Natural killer cell (primary cell): ENCODE results near the gene LIMS1. TPM values are rescaled to one million over a fixed set of nuclear protein-coding genes. Genes with fewer than 3 reads are reported as not detected.

Source experiments
- ATAC-seq, 3 donors: fragments of 150-1000 bp in 2 of 3; fragments of 200-7000 bp in 1 of 3; cut with Tn5 transposase; 1 replicate in 1 of 3; 2 replicates in 2 of 3; pipeline ENCODE4 v1.10.0; 2021; ENCODE audit warnings: mild to moderate bottlenecking in 2 of 3, moderate library complexity in 2 of 3
- DNase-seq, 2 donors: peaks; one replicate each; pipeline versions ENCODE4 v3.0.0 to v3.0.0-alpha.2; 2013 to 2021; ENCODE audit warnings: mixed read lengths in 1 of 2
- H3K27ac ChIP-seq: one replicate; pipeline ENCODE4 v1.5.1; 2013; ENCODE audit warnings: mild to moderate bottlenecking, low read length
- H3K27me3 ChIP-seq: one replicate; pipeline ENCODE4 v1.6.1; 2013; ENCODE audit warnings: low read length; ENCODE audit not compliant: control insufficient read depth, insufficient read depth
- H3K36me3 ChIP-seq: one replicate; pipeline ENCODE4 v1.6.1; 2013; ENCODE audit warnings: low read length; ENCODE audit not compliant: control insufficient read depth, insufficient read depth
- H3K4me1 ChIP-seq: one replicate; pipeline ENCODE4 v1.6.1; 2013; ENCODE audit warnings: low read length; ENCODE audit not compliant: control insufficient read depth, insufficient read depth
- H3K4me3 ChIP-seq: one replicate; pipeline ENCODE4 v1.5.1; 2013; ENCODE audit warnings: low read length
- H3K9me3 ChIP-seq: one replicate; pipeline ENCODE4 v1.6.1; 2013; ENCODE audit warnings: low read length; ENCODE audit not compliant: control insufficient read depth, insufficient read depth
- H3K27ac Mint-ChIP-seq, 2 donors: one replicate each; pipeline ENCODE4 v1.8.0; 2022; ENCODE audit warnings: mild to moderate bottlenecking in 2 of 2, mixed read lengths in 2 of 2, moderate library complexity in 1 of 2
- H3K27me3 Mint-ChIP-seq, 2 donors: one replicate each; pipeline ENCODE4 v1.8.0; 2022; ENCODE audit warnings: low read depth in 2 of 2, mixed read lengths in 2 of 2
- H3K36me3 Mint-ChIP-seq: one replicate; pipeline ENCODE4 v1.8.0; 2022; ENCODE audit warnings: mixed read lengths
- H3K4me1 Mint-ChIP-seq, 2 donors: one replicate each; pipeline ENCODE4 v1.8.0; 2022; ENCODE audit warnings: mixed read lengths in 2 of 2
- H3K4me3 Mint-ChIP-seq: one replicate; pipeline ENCODE4 v1.8.0; 2022; ENCODE audit warnings: mild to moderate bottlenecking, moderate library complexity, mixed read lengths
- H3K9me3 Mint-ChIP-seq, 2 donors: one replicate each; pipeline ENCODE4 v1.8.0; 2022; ENCODE audit warnings: mixed read lengths in 2 of 2
- WGBS: methylation state at CpG from one replicate; pipeline ENCODE4 v1.1.7; 2013; ENCODE audit warnings: missing lambda C conversion rate; ENCODE audit not compliant: insufficient coverage; 5-methylcytosine and 5-hydroxymethylcytosine counted together
- intact Hi-C: fragments of 100-400 bp; cut with micrococcal nuclease; formaldehyde crosslinking; loops from one replicate; pipeline ENCODE4 v1.14.2; 2022
- total RNA-seq, 4 donors: library from RNA; stranded (reverse); fragments of 120-200 nt in 1 of 4; gene quantifications; one replicate each; pipeline versions ENCODE4 v1.2.3 to v1.2.4, GENCODE V29; 2013 to 2022
- TF ChIP-seq, protein P1 (sequence below): fragments of 200-600 bp; IDR thresholded peaks from one replicate; pipeline ENCODE4 v1.8.0; 2022; ENCODE audit warnings: antibody characterized with exemption

Gene LIMS1
- total RNA-seq, 3 donors from 2014 or later (not counting 1 experiment from before 2014, with no cell fraction given): 31.6 to 41.4 (median 34.8) TPM

GRCh38 chr2:108625186-108625827, 91.0 kb downstream of the LIMS1 start:
- DNase-seq (no peak), ATAC-seq (no peak)
- peak overlapping the region; percentile 22 to 33 for H3K27ac Mint-ChIP-seq
- H3K36me3 Mint-ChIP-seq: no peaks in the 10 kb centered on the region
- no peak overlapping the region for H3K4me3 Mint-ChIP-seq
- no peaks in the 10 kb centered on the region for H3K27me3 ChIP-seq
- intact Hi-C loops: loop anchor here (10.0 kb wide), 1 partner anchor 91 kb away; the partner anchor contains the start of gene LIMS1
- 74% methylated on average over 3 of the region's 5 CpGs for WGBS
- TF ChIP-seq, protein P1, sequence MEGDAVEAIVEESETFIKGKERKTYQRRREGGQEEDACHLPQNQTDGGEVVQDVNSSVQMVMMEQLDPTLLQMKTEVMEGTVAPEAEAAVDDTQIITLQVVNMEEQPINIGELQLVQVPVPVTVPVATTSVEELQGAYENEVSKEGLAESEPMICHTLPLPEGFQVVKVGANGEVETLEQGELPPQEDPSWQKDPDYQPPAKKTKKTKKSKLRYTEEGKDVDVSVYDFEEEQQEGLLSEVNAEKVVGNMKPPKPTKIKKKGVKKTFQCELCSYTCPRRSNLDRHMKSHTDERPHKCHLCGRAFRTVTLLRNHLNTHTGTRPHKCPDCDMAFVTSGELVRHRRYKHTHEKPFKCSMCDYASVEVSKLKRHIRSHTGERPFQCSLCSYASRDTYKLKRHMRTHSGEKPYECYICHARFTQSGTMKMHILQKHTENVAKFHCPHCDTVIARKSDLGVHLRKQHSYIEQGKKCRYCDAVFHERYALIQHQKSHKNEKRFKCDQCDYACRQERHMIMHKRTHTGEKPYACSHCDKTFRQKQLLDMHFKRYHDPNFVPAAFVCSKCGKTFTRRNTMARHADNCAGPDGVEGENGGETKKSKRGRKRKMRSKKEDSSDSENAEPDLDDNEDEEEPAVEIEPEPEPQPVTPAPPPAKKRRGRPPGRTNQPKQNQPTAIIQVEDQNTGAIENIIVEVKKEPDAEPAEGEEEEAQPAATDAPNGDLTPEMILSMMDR: no peak
- H3K27me3 Mint-ChIP-seq: no peaks in the 10 kb centered on the region
- no peaks in the 10 kb centered on the region for H3K9me3 Mint-ChIP-seq
- H3K36me3 ChIP-seq: no peaks in the 10 kb centered on the region
- no peak overlapping the region for H3K27ac ChIP-seq
- peaks cover 44 to 46% of the 10 kb centered on the region in 2 donors for H3K4me1 Mint-ChIP-seq
- H3K4me3 ChIP-seq: no peak overlapping the region
- H3K4me1 ChIP-seq: peaks cover 13% of the 10 kb centered on the region
- no peaks in the 10 kb centered on the region for H3K9me3 ChIP-seq

- no peaks in the 10 kb centered on the region for H3K9me3 ChIP-seq
- no peak overlapping the region for H3K27ac ChIP-seq
- no peaks in the 10 kb centered on the region for H3K36me3 ChIP-seq
- TF ChIP-seq, protein P1: no peak
- Mint-ChIP-seq H3K36me3 (no peaks in the 10 kb centered on the region), H3K27me3 (no peaks in the 10 kb centered on the region), H3K9me3 (no peaks in the 10 kb centered on the region), H3K4me1 (peaks cover 39 to 41% of the 10 kb centered on the region in 2 donors), H3K4me3 (no peak overlapping the region), H3K27ac (peak overlapping the region; percentile 22 to 33)
- ATAC-seq (no peak), DNase-seq (no peak)
- no peak overlapping the region for H3K4me3 ChIP-seq
- no peaks in the 10 kb centered on the region for H3K27me3 ChIP-seq
- intact Hi-C loops: loop anchor here (10.0 kb wide), 1 partner anchor 91 kb away; the partner anchor contains the start of gene LIMS1
- WGBS: 50% methylated on average over 2 of the region's 2 CpGs
- peaks cover 8% of the 10 kb centered on the region for H3K4me1 ChIP-seq
These were observed 91.5 kb downstream of the LIMS1 start for GRCh38 chr2:108625828-108626195.

- no peaks in the 10 kb centered on the region for H3K36me3 Mint-ChIP-seq
- no peak for ATAC-seq
- peaks cover 36 to 37% of the 10 kb centered on the region in 2 donors for H3K4me1 Mint-ChIP-seq
- no peaks in the 10 kb centered on the region for H3K27me3 Mint-ChIP-seq
- 78% methylated on average over 1 of the region's 2 CpGs for WGBS
- Histone ChIP-seq H3K4me1 (peaks cover 13% of the 10 kb centered on the region), H3K36me3 (no peaks in the 10 kb centered on the region), H3K4me3 (no peak overlapping the region), H3K27me3 (no peaks in the 10 kb centered on the region), H3K9me3 (no peaks in the 10 kb centered on the region), H3K27ac (no peak overlapping the region)
- no peaks in the 10 kb centered on the region for H3K9me3 Mint-ChIP-seq
- H3K27ac Mint-ChIP-seq: no peak overlapping the region
- DNase-seq: no peak
- intact Hi-C loops: loop anchor here (10.0 kb wide), 1 partner anchor 92 kb away; the partner anchor contains the start of gene LIMS1
- TF ChIP-seq, protein P1: no peak
- no peak overlapping the region for H3K4me3 Mint-ChIP-seq
These were observed 92.7 kb downstream of the LIMS1 start for GRCh38 chr2:108626995-108627394.
